Uterus (tissue), 2 donors: Measurements from ENCODE around the gene NBAS.

Experiments used
- POLR2A ChIP-seq, 2 donors: fragments of 450-650 bp; IDR thresholded peaks; one replicate each; pipeline ENCODE4 v1.6.1; 2016; ENCODE audit warnings: antibody characterized with exemption in 2 of 2, mild to moderate bottlenecking in 1 of 2, moderate library complexity in 1 of 2
- TF ChIP-seq, protein P1 (sequence below), 4 experiments: fragments of 200-600 bp in 2 of 4; fragments of 450-650 bp in 2 of 4; sonication (generic) in 2 of 4; IDR thresholded peaks; one replicate each; pipeline ENCODE4 v1.5.1; 2016 to 2019; ENCODE audit warnings: antibody characterized with exemption in 4 of 4, mild to moderate bottlenecking in 2 of 4, moderate library complexity in 1 of 4

DNA sequence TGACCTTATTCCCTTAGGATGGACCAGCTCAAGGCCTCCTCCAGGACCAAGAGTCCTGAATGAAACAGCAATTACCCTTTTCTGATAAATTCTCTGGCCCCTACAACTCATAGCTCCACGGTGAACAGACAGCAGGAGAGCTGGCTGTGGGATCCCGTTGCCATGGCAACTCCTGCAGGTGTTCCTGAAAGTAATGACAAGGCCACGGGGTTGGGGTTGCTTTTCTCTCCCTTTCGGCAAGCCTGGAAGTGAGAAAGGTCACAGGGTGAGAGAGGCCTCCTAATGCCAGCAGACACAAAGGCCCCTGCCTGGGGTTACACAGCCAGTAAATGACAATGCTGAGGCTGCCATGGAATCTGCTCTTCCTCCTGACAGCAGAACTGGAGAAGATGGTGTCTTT, 403.0 kb downstream of the NBAS start:
- TF ChIP-seq, protein P1, sequence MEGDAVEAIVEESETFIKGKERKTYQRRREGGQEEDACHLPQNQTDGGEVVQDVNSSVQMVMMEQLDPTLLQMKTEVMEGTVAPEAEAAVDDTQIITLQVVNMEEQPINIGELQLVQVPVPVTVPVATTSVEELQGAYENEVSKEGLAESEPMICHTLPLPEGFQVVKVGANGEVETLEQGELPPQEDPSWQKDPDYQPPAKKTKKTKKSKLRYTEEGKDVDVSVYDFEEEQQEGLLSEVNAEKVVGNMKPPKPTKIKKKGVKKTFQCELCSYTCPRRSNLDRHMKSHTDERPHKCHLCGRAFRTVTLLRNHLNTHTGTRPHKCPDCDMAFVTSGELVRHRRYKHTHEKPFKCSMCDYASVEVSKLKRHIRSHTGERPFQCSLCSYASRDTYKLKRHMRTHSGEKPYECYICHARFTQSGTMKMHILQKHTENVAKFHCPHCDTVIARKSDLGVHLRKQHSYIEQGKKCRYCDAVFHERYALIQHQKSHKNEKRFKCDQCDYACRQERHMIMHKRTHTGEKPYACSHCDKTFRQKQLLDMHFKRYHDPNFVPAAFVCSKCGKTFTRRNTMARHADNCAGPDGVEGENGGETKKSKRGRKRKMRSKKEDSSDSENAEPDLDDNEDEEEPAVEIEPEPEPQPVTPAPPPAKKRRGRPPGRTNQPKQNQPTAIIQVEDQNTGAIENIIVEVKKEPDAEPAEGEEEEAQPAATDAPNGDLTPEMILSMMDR (IDR thresholded peaks at IDR 0.05), result no peak
- no peak for TF ChIP-seq POLR2A (IDR thresholded peaks at IDR 0.05)
